Measurements from ENCODE around the gene CCDC83. TPM values are rescaled to one million over a fixed set of nuclear protein-coding genes. Genes with fewer than 3 reads are reported as not detected.

The CCDC83 gene
- total RNA-seq: under 1 TPM in 1 of 4 donors, not detected in 3; 0.21 TPM

GRCh38 chr11:85855341-85855656 lies at the start of gene CCDC83:
TSS of gene CCDC83 (plus strand) at chr11:85855383. CDS start at chr11:85865124, 9,741 bp downstream.
- Histone ChIP-seq H3K4me1 (peaks cover 0 to 6% of the 10 kb centered on the region in 2 donors), H3K27ac (peak within 1 kb of the TSS; percentile 86 to 92), H3K4me3 (peak within 1 kb of the TSS; percentile 50 to 69), H3K27me3 (no peaks in the 10 kb centered on the region), H3K36me3 (no peaks in the 10 kb centered on the region), H3K9me3 (no peaks in the 10 kb centered on the region)
- no peak for DNase-seq
- intact Hi-C loops (cut with DNase I; ENCODE audit: low total_unique reads): no loop called here
- no peak for TF ChIP-seq POLR2A (IDR thresholded peaks at IDR 0.05)
- no peak for TF ChIP-seq CTCF (IDR thresholded peaks at IDR 0.05)

GRCh38 chr11:85805387-85805786 lies 49.8 kb upstream of the CCDC83 start:
- no peak overlapping the region for H3K27ac ChIP-seq
- intact Hi-C loops (cut with DNase I; ENCODE audit: low total_unique reads): no loop called here
- no peak overlapping the region for H3K4me3 ChIP-seq
- no peaks in the 10 kb centered on the region for H3K36me3 ChIP-seq
- no peaks in the 10 kb centered on the region for H3K27me3 ChIP-seq
- no peaks in the 10 kb centered on the region for H3K9me3 ChIP-seq
- DNase-seq: no peak
- no peaks in the 10 kb centered on the region for H3K4me1 ChIP-seq
- TF ChIP-seq CTCF (IDR thresholded peaks at IDR 0.05): no peak
- TF ChIP-seq POLR2A (IDR thresholded peaks at IDR 0.05): no peak

GRCh38 chr11:85806016-85806415 lies 49.2 kb upstream of the CCDC83 start:
- no peak overlapping the region for H3K27ac ChIP-seq
- H3K4me3 ChIP-seq: no peak overlapping the region
- no peaks in the 10 kb centered on the region for H3K9me3 ChIP-seq
- intact Hi-C loops (cut with DNase I; ENCODE audit: low total_unique reads): no loop called here
- H3K36me3 ChIP-seq: no peaks in the 10 kb centered on the region
- TF ChIP-seq CTCF (IDR thresholded peaks at IDR 0.05): no peak
- TF ChIP-seq POLR2A (IDR thresholded peaks at IDR 0.05): no peak
- H3K27me3 ChIP-seq: no peaks in the 10 kb centered on the region
- H3K4me1 ChIP-seq: no peaks in the 10 kb centered on the region
- no peak for DNase-seq

GRCh38 chr11:85806876-85807275 lies 48.3 kb upstream of the CCDC83 start:
- Histone ChIP-seq H3K36me3 (no peaks in the 10 kb centered on the region), H3K9me3 (no peaks in the 10 kb centered on the region), H3K27ac (no peak overlapping the region), H3K27me3 (no peaks in the 10 kb centered on the region), H3K4me1 (peaks cover 0 to 3% of the 10 kb centered on the region in 2 donors), H3K4me3 (no peak overlapping the region)
- intact Hi-C loops (cut with DNase I; ENCODE audit: low total_unique reads): no loop called here
- TF ChIP-seq POLR2A (IDR thresholded peaks at IDR 0.05): no peak
- TF ChIP-seq CTCF (IDR thresholded peaks at IDR 0.05): no peak
- DNase-seq: no peak

- H3K4me3 ChIP-seq: no peak overlapping the region
- intact Hi-C loops (cut with DNase I; ENCODE audit: low total_unique reads): no loop called here
These were observed 46.0 kb upstream of the CCDC83 start for GRCh38 chr11:85809191-85809590.

More at GRCh38 chr11:85809191-85809590, 46.0 kb upstream of the CCDC83 start:
- no peak for TF ChIP-seq POLR2A (IDR thresholded peaks at IDR 0.05)
- no peak for TF ChIP-seq CTCF (IDR thresholded peaks at IDR 0.05)
- Histone ChIP-seq H3K9me3 (no peaks in the 10 kb centered on the region), H3K4me1 (peaks cover 0 to 3% of the 10 kb centered on the region in 2 donors), H3K27ac (no peak overlapping the region), H3K27me3 (no peaks in the 10 kb centered on the region), H3K36me3 (no peaks in the 10 kb centered on the region)
- DNase-seq: no peak

All from uterus (tissue), 4 donors.